ENCODE data around the gene CDKAL1.

DNA sequence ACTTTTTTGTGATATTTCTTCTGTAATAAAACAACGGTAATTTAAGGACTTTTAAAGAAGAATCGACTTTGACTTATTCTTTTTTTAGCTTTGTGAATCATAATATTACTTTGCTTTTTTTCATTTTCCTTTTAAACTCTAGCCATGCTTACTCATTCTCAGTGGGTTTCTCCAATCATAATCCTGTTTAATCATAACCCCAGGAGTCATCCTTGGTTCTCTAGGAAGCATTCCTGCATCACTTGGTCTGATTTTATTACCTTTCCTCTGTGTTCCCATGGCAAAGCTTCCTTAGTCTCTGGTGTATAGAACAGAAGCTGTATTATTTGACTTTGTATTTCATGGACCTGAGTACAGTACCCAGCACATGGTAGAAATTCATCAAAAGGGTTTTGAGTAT, 223.5 kb downstream of the CDKAL1 start:
- TF ChIP-seq NFE2L2 (conservative IDR thresholded peaks at IDR 0.05; ENCODE audit: low read length) (no peak), MYC (IDR thresholded peaks at IDR 0.05; ENCODE audit: borderline replicate concordance, low read length) (no peak), USF2 (IDR thresholded peaks at IDR 0.05) (no peak), REST (IDR thresholded peaks at IDR 0.05) (no peak), POLR2A (IDR thresholded peaks at IDR 0.05; ENCODE audit: low read length) (no peak), RAD21 (conservative IDR thresholded peaks at IDR 0.05 in 1 of 2, IDR thresholded peaks at IDR 0.05 in 1 of 2) (no peak), ZFP36 (IDR thresholded peaks at IDR 0.05; ENCODE audit: borderline replicate concordance, partially characterized antibody) (no peak), BHLHE40 (IDR thresholded peaks at IDR 0.05; ENCODE audit: low read depth, low read length) (no peak), SREBF2 (IDR thresholded peaks at IDR 0.05) (no peak), RARB (CRISPR knock-in tag; IDR thresholded peaks at IDR 0.05) (no peak), RNF2 (IDR thresholded peaks at IDR 0.05; ENCODE audit: borderline replicate concordance, low read depth) (no peak)
- TF ChIP-seq, protein P1, sequence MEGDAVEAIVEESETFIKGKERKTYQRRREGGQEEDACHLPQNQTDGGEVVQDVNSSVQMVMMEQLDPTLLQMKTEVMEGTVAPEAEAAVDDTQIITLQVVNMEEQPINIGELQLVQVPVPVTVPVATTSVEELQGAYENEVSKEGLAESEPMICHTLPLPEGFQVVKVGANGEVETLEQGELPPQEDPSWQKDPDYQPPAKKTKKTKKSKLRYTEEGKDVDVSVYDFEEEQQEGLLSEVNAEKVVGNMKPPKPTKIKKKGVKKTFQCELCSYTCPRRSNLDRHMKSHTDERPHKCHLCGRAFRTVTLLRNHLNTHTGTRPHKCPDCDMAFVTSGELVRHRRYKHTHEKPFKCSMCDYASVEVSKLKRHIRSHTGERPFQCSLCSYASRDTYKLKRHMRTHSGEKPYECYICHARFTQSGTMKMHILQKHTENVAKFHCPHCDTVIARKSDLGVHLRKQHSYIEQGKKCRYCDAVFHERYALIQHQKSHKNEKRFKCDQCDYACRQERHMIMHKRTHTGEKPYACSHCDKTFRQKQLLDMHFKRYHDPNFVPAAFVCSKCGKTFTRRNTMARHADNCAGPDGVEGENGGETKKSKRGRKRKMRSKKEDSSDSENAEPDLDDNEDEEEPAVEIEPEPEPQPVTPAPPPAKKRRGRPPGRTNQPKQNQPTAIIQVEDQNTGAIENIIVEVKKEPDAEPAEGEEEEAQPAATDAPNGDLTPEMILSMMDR (IDR thresholded peaks at IDR 0.05), result no peak
